GM21528 (cell line): ENCODE measurements around the gene OPCML.

ENCODE experiments used
- ATAC-seq: cut with Tn5 transposase; IDR thresholded peaks from one replicate; pipeline ENCODE4 v1.9.1; 2021; ENCODE audit warnings: mild to moderate bottlenecking, moderate library complexity; ENCODE audit not compliant: unreplicated experiment, low FRiP score

Gene OPCML

DNA sequence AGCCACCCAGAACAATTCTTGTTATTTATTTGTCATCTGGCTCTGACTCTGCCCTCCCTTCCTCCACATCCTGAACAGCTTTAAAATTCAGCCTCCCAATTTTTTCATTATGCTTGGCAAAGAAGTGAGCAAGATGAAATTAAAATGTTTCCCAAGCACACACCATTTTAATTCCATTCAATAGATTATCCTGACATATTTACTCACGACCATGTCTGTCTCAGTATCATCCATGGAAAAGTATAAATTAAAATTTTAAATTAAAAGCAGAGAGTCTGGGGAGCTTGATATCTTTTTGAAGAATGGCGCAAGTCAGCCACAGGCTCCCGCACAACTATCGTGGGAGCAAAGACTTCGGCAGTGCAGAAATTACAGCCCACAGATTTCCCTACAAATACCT is 862.4 kb downstream of the OPCML start:
- ATAC-seq: no peak

DNA sequence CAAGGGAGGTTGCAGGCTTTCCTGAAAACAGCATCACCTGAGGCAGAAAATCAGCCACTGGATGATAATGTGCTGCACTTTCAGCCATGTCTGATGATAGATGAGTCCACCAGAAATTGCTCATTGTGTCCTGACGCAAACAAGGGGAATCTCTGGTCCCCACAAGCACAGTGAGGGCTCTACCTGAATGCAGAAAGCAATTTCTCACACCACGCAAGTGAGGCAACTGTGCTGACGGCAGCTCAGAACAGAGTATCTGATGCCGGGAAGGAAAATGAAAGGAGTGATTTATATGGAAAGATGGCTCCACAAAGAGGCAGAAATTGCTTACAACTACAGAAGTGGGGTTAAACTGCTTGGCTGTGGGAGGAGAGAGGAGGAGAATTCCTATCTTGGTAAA is 867.1 kb downstream of the OPCML start:
- ATAC-seq: no peak

- ATAC-seq: no peak
These were observed 873.6 kb downstream of the OPCML start for GRCh38 chr11:132658696-132659095.

DNA sequence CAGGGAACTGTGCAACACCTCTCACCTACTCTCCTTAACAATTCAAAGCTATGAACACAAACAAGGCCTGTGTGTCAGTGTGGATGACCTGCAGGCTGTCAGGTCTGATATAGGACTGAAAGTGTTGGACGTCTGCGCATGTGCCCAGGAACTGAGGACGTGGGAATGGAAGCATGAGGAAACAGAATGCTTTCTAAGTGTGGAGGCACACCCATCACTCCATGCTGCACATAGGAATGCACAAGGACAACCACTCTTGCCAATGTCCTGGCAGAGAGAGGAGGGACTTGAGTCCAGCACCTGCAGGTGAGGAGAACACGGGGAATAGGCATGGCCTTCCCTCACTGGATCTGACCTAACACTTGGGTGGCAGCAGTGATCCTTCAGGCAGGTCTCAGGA is 874.3 kb downstream of the OPCML start:
- no peak for ATAC-seq

DNA sequence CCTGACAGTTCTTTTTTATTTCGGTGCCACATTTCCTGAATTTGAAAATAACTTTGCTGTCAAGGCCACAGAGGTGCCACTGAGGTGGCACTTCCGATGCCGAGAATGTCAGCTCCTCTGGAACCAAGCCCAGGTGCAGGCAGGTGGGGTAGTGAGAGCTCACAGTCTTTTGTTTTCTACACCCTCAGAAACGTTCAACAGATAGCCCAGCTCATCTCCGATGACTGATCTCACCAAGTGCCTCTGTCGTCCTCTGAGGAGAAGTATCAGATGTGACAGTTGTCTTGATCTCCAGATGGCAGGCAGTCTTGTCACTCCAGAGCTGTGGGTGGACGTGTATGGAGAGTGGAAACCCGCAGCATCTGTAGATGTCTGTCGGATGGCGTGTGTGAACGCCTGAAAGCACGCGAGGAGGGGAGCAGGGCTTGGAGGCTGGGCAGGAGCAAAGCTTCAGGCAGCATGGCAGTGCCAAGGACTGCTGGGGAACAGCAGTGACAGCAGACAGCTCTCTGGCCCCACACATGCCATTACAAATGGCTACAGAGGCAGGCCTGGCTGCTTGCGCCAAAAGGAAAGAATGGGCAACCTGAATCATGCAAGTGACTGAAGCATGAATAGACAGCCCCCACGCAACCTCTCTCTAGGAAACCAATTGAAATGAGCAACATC is 877.0 kb downstream of the OPCML start:
- no peak for ATAC-seq

GRCh38 chr11:132653237-132653636 is 879.1 kb downstream of the OPCML start:
- no peak for ATAC-seq

DNA sequence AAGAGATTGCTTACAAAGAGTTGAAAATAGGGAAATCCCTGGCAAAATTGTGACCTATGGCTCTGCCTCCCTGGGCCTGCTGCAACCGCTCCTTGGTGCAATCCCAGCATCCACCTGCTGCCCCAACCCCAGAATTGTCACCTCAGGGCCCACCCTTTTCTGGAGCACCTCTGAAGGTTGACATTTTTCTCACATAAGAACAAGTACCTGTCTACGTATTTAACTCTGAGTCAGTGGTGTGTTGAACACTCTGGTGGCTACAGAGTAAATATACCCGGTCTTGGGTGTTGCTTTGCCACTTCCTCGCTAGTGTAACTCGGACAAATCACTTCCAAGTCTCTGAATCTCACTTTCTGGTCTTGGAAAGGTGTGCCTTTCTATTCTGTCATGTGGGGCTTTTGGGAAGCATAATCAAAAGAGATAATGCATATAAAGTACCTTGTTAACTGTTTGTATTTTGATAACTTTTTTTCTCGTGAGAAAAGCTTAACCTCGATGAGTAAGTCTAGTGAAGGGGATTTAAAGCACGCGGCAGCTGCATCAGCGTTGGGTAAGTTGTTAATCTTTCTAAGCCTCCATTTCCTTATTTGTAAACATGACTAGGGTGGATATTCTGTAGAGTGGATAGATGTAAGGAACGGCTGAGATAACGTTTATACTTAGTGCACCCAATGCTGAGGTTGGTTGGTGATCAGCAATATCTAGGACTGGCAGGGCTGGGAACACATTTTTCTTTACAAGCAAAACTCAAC is 881.2 kb downstream of the OPCML start:
- no peak for ATAC-seq

- ATAC-seq: no peak
These were observed 883.0 kb downstream of the OPCML start for GRCh38 chr11:132649277-132649676.

- no peak for ATAC-seq
These were observed 883.5 kb downstream of the OPCML start for GRCh38 chr11:132648851-132649250.

GRCh38 chr11:132646890-132647289 is 885.4 kb downstream of the OPCML start:
- ATAC-seq: no peak

GRCh38 chr11:132644520-132645239 is 887.6 kb downstream of the OPCML start:
- no peak for ATAC-seq

GRCh38 chr11:132643239-132643638 is 889.1 kb downstream of the OPCML start:
- no peak for ATAC-seq

DNA sequence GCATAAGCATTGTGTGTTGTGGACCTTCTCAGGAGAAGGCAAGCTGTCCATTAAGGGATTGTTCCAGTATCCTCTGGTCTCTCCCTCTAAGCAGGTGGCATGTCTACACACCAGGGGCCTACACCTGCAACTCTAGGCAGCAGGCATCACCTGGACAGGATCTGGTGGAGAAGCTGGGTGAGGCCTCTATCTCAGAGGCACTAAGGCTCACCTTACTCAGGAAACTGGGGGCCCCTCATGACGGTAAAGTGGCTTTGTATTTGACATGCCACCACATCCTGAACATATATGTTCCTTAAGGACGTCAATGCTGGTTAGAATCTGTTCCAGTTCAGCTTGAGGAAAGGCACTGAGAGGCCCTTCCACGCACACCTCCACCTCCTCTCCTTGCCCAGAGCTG is 891.3 kb downstream of the OPCML start:
- ATAC-seq: no peak

DNA sequence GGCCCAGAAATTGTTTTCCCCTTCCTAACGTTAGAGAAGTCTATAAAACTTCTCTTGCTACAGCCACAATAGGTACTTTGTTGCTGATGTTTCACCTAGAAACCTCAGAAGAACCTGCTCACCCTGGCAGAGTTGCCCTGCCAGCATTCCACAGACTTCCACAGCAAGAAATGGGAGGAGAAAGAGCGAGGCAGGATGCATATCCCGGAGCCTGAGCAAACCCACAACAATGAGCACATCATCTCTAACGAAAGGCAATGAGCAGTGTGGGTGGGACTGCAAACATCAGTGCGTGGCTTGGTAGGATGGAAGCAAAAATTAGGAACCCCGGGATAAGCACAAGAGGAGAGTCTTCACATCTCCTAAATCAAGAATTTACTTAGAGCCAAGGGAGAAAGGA is 892.3 kb downstream of the OPCML start:
- no peak for ATAC-seq

- no peak for ATAC-seq
These were observed 892.9 kb downstream of the OPCML start for GRCh38 chr11:132639403-132639802.

GRCh38 chr11:132638423-132638822 is 893.9 kb downstream of the OPCML start:
- no peak for ATAC-seq

DNA sequence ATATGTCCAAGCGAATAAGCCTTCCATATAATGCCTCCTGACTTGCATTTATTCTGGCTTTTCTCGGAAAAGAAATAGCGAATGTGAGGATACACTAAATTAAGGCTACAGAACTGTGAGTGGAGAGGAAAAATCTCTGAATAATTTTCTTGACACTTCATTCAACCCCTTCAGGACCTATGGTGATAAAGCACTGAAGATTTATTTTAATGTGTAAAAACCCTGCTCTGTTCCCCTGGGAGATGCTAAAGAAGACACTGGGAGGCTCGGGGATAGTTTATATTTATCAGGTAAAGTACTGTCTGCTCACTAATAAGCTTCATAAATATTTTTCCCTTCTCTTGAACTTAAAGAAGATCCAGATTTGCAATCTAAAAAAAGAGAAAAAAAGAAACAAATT is 895.8 kb downstream of the OPCML start:
- no peak for ATAC-seq

- ATAC-seq: no peak
These were observed 899.6 kb downstream of the OPCML start for GRCh38 chr11:132632641-132633124.

GRCh38 chr11:132631989-132632388 is 900.3 kb downstream of the OPCML start:
- no peak for ATAC-seq

GRCh38 chr11:132627981-132628380 is 904.3 kb downstream of the OPCML start:
- no peak for ATAC-seq

GRCh38 chr11:132626446-132626845 is 905.9 kb downstream of the OPCML start:
- no peak for ATAC-seq
